ENCODE data around the gene ICAM2.
A peak's percentile ranks its signal among the peaks of the same experiment; 100 is the strongest.
"Not testable (repeated sequence)": the region's sequence is repeated elsewhere in the genome, so short reads cannot be mapped to it uniquely, and the experiment has no call there.

The ICAM2 gene

DNA sequence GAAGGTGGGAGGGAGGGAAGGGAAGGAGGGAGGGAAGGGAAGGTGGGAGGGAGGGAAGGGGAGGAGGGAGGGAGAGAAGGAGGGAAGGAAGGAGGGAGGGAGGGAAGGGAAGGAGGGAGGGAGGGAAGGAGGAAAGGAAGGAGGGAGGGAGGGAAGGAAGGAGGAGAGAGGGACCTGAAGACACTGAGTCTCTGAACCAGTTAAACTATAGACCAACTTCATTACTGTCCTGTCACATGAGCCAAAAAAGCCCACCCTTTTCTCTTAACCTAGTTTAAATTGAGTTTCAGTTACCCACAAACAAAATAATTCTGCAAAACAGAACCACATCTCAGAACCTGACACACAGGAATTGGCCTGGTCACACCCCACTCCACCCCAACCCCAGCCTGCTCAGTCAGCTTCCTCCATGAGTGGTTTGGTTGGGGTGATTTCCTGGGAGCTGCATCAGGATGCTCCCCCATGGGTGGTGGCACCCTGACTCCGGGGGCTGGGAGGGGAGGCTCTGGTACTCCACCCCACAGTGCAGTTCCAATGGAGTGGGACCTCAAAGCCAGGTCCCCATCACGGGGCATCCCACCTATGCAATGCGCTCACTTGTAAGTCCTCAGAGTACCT, 27.0 kb downstream of the ICAM2 start:
- no peak for DNase-seq

DNA sequence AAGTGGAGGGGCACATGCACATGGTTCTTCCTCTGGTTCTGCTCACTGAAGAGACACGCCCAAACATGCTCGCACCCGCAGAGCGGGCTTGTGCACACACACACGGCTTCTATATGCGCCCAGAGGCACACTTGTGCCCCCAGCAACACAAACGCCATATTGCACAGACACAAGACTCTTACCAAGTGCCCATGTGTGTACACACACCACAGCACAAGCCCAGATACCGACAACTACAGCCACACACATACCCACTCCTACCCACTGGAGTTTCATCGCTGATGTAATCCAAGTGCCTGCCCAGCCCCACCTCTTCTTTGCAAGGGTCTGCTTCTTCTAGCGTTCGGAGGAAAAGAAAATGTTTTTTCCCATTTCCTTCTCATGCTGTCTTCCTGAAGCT, 28.8 kb downstream of the ICAM2 start:
- DNase-seq, result no peak

DNA sequence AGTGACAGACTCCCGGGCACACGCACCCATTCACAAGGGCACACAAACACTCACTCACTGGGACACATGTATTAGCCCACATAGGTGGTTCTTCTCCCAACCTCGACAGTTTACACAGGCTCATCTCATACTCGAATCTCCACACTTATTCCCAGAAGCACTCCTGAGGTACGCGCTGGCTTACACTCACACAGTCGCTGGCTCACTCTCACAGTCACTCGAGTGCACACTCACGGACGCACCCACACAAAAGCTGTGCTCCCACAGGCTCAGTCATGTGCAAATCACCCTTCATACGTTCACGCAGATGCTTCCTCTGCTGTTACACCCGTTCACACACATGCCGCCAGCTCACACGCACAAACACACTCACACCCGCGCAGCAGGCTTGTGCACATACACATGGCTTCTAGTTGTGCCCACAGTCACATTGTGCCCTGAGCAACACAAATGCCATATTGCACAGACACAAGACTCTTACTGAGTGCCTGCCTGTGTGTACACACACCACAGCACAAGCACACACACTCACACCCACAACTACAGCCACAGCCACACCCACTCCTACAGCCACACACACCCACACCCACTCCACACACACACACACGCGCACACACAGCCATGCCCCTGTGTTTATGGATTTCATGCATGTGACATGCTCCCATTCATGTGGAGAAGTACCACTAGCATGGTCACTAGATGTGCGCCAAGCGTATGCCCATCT, 30.6 kb downstream of the ICAM2 start:
- no peak for DNase-seq

DNA sequence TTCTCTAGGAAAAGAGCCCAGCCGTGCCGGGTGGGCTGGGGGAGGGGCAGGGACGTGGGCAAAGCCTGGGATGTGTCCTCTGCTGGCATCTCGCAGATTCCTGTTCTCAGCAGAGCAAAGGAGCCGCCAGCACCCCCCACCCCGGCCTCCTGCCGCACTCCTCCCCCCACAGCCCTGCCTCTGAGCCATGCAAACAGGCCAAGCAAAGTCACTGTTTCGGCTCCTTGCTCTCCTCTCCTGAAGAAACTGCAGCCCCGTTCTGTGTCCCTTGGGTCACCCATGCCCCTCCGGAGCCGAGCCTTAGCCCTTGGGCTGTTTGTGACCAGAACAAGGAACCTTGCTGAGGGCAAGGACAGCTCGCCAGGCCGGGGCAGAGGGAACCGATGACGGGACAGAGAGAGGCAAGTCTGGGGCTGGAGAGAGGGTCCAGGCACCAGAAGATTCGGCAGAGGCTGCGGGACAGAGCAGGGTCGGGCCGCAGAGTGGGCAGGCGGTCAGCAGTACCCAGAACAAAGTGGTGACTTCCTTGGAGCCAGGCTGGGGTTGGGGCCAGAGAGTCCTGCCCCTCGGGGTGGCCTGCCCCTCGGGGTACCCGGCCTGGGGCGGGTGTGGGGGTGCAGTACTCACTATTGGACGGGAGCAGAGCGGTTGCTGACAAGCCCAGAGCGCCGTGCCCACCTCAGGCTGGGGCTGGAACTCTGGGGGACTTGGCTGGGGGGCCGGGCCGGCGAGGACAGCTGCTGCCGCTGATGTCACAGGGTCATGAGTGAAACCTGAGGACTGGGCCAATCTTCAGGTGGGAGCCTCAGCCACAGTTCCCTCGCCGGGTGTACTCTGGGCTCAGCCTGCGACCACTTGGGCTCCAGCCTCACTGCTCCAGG, 31.5 kb downstream of the ICAM2 start:
- no peak for DNase-seq

DNA sequence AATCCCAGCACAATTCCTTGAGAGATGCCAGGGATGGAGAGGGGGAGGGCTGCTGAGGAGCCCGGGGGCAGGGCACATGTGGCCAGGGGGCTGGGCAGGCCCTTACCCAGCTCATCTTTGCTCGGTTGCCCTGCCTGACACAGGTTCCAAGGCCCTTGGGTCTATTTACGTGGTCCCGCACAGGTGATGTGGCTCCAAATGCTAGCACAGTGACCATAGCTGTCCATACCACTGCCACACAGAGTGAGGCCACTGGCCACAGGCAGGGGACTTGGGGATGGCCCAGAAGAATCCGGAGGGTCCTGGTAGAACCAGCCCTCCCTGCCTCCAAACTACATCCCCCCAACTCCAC, 32.3 kb downstream of the ICAM2 start:
- DNase-seq, result no peak

DNA sequence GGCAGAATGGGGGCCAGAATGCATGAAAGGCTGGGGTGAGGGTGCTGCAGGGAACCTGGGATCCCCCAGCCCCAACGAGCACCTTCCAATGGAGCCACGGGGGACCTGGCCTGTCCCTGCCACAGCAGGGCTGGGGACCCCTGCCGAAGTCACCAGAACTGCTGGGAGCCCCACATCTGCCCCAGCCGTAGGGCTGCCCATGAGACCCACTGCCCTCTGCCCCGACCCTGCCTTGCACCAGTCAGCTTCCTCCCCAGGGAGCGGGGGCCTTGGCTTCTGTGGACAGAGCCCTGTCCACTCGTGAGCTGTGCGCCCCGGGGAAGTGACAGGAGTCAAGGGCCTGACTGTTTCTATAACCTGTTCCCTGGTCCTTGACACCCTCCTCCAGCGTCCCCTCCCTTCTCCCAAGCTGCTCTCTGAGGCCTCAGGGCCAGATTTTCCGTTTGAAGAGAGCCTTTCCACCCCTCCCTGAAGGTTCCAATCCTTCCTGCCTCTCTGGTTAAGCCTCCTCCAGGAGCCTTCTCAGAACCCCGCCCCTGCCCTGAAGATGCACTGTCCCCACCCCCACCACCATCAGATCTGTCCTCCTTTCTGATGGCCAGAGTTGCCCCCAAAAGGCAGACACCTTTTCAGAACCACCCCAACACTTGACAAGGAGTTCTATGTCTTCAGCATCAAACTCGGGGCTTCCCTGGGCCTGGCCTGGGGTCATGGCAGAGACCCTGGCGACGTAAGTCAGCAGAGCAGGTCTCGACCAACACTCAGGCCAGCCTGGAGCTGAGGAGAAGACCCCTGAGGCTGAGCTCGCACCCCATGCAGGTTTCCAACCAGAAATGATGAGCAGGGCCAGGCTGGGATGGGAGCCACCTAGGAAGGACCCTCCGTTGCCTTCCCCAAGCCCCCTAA, 33.0 kb downstream of the ICAM2 start:
- no peak for DNase-seq

DNA sequence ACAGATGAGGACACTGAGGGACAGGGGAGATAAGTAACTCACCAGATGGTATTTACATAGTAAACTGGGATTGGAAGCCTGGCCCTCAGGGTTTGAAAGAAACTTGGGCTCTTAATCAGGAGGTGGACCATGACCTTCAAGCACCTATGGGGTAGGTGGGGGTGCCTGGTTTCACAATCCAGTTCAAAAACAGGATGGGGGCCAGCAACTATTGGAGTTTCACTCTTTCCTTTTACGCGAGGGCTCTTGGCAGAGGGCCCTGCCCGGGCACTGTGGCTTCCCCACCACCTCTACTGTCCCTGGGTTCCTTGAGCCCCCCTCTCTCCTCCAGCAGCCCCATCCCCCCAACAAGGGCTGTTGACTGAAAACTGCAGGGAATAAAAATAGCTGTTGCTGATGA, 33.6 kb downstream of the ICAM2 start:
- no peak for DNase-seq

DNA sequence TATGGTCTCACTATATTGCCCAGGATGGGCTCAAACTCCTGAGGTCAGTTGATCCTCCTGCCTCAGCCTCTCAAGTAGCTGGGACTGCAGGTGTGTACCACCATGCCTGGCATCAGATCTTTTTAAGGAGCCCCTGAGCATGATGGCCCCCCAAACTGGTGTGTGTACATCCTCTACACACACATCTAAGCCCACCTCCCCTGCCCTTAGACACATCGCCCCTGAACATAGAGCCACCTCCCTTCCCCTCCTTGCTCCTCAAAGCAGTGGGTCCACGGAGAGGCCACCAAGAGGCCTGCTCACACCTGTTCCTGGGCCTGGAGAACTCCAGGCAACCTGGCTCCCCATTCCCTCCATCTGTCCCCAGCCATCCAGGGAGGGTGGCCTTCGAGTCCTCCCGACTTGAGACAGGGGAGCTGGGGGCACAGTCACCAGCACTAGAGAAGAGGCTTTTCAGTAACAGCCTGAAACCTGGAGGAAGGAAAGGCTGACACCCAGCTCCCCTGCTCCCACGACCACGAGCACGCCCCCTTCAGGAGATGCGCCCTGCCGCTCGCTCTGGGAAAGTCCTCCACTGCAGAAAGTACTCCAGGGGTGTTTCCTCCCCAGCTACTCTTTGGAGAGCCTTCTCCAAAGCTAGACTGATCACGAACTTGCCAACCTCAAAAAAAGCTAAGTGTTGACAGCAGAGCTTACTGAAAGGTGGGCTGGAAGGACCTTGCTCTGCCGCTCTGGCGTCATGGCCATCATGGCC, 34.9 kb downstream of the ICAM2 start:
- DNase-seq, result no peak

DNA sequence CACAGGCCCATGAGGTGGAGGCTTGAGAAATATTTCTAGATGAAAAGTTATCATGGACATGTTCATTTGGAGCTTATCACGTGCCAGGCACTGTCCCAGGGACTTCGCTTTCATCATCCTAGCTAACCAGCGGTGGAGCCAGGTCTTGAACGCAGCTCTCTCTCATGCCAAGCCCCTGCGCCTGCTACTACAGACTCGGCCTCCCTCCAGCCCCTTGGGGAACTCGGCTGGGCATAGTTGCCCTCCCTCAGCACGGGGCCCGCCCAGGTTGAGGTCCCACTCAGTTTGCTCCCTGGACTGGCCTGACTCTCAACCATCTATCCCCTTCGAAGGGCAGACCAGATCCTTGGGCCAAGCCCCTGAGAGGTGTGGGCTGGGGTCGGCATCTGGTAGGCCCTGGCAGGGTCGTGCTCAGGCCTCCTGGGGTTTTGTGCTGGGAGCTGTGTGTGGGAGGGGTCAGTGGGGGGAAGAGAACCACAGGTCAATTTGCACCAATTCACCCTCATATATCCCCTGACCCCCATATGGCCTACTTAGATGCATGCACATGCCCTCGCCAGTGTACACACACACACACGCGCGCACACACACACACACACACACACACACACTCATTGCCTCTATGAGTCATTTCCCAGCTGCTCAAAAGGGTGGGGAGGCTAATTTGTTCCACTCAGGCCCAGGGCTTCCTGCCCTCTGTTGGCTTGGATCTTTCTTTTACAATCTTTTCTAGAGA, 35.6 kb downstream of the ICAM2 start:
- peak; percentile 39 for DNase-seq

DNA sequence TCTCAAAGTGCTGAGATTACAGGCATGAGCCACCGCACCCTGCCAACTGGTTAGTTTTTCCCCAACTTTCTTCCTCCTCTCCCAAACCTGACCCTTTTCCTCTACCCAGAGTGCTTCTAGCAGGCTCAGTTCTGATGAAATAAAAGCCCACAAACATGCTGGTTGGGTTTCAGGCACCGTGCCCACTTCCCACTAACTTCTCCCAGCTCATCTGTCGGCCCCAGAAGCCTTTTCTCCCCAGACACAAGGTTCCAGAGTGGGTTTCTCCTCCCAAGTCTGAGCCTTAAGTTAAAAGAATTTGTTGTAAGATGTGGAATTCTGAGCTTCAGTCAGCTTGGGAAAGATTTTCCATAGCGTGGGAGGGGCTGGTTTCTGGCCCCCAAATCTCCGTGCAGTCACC, 36.2 kb downstream of the ICAM2 start:
- no peak for DNase-seq

DNA sequence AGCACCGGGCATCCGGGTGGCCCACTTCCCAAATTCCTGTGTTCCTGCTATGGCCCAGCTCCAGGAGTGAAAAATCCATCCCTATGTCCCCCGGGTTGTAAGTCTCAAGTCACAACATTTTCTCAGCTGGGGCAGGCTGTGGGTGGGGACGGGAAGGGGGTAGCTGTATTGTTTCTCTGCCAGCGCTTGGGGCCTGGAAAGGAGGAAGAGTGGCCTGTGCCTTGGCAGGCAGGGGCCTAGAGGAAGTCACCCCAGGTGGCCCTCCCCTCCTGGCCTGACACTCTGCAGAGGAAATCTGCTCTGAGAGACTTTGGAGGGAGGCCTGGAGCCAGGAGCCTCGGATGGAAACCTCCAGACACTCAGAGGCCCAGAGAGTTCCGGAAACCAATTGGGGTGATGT, 37.1 kb downstream of the ICAM2 start:
- no peak for DNase-seq

DNA sequence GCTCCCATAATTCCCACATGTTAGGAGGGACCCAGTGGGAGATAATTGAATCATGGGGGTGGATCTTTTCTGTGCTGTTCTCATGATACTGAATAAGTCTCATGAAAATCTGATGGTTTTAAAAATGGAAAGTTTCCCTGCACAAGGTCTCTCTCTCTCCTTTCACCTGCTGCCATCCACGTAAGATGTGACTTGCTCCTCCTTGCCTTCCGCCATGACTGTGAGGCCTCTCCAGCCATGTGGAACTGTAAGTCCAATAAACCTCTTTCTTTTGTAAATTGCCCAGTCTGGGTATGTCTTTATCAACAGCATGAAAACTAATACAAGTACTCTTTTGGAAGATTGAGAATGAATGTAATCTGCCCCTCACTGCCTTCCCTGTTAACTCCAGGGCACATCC, 37.8 kb downstream of the ICAM2 start:
- DNase-seq, result not testable (repeated sequence)

DNA sequence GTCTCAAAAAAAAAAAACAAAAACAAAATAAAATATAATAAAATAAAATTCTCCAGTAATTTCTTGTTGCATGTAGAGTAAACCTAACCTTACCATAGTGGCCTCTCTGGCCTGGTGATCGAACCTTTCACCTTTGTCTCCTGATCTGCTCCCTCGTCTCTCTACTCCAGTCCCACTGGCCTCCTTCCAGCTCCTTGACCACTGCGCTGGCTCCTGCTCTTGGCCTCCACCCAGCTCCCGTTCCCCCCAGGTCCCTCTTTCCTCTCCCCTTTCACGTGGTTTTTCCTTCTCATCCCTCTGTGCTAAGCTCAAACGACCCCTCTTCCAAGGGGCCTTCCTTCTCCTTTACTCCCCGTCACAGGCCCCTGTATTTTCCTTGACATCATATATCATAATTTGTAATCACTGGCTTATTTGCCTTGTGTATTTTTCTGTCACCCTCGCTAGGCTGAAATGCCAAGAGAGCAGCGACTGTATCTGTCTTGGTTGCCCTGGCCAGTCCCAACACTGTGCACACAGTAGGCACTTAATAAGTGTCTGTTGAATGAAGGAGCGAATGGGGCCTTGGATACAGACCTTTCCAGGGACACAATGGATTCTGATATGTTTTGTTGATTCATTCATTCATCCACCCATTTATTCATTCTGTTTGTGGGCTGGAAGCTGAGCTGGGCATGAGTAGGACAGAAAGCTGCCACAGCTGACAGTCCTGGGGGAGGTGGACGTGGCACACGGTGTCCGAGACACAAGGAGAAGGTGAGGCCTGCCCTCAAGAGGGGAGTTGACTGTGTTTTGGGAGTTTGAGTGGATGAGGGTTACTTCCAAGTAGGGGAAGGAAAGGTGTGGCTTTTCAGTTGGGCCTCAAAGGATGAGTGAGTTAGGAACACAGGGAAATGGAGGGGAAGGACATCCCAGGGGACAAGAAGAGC, 41.9 kb downstream of the ICAM2 start:
- no peak for DNase-seq

DNA sequence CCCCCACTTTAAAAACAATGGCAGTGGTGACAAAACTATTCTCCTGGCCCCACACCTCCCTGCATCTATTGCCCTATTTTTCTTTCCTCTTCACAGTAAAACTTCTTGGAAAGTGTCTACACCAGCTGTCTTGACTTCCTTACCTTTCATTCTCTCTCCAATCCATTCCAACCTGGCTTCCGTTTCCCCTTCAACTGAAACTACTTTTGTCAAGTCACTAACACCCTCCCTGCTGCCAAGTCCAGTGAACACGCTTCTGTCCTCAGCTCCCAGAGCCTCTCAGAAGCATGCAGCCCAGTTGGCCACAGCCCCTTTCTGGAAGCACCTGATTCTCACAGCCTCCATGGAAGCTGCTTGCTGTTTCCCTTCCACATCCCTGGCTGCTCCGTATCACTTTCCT, 43.7 kb downstream of the ICAM2 start:
- no peak for DNase-seq

DNA sequence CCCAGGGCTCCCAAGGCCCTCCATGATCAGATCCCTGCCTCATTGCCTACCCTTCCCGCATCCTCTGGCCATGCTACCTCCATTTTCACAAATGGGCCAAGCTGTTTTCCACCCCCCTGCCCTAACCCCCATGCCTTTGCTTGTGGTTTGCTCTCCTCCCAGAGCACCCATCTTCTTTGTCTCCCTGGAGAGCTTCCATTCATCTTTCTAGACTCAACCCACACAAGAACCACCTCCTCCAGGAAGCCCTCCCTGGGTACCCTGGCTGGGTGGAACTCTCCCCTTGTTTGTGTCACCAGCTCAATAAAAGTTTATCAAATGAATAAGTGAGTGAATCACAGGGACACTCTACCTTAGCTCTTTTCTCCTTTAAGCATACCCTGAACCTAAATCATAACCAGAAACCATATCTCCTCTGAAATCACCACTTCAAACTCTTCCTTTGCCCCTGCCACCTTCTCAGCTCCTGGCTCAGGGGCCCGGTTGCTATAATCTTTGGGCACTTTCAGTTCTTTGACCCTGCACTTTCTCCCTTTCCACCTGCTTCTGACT, 44.8 kb downstream of the ICAM2 start:
- no peak for DNase-seq

DNA sequence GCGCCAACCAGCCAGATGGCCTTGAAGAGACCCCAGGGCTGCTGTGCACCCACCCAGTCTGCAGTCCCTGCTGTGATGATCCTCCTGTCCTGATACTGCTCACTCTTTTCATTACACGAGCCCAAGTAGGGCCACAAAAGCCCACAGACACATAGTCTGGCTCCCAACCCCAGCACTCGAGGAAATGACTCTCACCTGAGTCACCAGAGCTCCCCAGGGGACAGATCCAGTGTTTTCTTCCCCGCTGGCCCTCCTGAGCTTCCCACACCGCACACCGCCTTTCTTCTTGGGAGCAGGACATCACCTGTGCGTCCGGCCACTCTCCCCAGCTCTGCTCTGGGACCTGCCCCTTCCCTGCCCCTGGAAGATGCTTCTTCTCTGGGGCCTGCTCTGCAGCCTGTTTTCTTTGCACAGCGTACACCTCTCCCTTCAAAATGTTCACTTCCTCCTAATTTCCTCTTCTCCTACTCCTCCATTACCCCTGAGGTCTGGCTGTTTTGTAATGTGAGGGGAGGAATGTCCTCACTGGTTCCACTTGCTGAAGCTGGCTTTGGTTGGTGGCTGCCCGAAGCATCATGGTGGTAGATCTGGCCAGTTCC, 45.7 kb downstream of the ICAM2 start:
- DNase-seq, result peak; percentile 48

DNA sequence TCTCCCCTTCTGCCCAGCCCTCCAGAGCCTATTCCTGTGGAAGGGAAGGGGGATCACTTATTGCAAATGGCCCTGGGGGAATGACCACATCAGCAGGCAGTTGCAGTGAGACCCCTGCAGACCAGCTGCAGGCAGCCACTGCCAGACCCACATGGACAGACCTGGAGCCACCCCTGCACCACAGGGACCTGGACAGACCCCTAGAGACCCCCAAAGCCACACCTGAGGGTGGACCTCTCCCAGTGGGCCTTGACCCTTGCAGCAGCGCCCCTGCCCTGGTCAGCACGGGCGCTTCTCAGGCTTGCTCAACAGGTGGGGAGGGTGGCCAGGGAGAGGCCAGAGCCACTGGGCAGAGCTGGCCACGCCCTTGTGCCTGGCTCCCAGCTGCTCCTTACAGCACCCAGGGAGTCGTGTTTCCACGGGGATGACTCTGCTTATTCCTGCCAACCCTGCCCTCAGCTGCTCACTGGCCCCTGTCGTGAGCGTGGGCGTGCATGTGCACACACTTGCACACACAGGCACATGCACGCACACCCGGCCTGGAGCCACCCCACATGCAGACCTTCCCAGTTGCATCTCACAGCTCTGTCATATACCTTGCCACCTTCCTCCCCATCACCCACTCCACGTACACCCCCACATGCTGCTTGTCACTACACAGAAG, 46.4 kb downstream of the ICAM2 start:
- DNase-seq, result no peak

DNA sequence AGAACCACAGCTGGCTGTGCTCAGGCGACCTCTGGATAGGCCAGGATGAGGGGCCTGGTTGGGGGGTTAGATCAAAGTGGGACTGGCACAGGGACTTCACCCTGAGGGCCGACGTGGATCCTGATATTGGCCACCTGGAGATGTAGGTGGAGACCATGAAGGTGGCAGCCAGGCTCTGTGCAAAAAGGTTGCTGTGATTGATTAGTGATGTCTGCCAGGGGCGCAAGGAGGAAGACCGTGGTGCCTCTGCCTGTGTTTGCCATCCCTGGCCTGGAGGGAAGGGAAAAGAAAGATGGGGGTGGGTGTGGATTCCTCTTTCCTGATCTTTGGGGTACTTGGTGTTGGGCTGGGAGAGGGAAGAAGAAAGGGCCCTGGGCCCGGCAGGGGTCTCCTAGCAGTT, 47.2 kb downstream of the ICAM2 start:
- no peak for DNase-seq

DNA sequence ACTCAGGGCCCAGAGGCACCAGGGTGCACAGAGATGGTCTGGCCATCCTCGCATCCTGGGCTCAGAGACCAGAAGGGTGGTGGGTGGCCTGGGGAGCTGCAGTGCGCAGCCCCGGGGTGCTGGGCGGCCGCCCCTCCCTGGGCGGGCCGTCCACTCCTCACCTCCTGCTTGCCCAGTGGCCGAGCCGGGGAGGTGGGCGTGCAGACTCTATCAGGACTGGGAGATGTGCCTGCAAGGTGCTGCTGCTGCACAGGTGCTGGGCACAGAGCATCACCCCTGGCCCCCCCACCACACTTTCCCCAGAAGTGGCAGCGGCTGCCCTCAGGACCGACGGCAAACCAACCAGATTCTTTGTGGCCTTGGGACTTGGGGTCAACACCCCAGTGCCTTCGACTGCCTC, 47.6 kb downstream of the ICAM2 start, which contains the start of gene SCN4A:
Gene SCN4A, minus strand, starts transcription at position 123 of the 400 bp plus-strand sequence. Its CDS starts 77 bp downstream, at position 46.
- DNase-seq, result no peak
